ENCODE measurements around the gene GNB1. TPM values are rescaled to one million over a fixed set of nuclear protein-coding genes. Genes with fewer than 3 reads are reported as not detected.

GNB1 gene
- total RNA-seq, 1 experiment from 2014 or later, result 339 TPM

DNA sequence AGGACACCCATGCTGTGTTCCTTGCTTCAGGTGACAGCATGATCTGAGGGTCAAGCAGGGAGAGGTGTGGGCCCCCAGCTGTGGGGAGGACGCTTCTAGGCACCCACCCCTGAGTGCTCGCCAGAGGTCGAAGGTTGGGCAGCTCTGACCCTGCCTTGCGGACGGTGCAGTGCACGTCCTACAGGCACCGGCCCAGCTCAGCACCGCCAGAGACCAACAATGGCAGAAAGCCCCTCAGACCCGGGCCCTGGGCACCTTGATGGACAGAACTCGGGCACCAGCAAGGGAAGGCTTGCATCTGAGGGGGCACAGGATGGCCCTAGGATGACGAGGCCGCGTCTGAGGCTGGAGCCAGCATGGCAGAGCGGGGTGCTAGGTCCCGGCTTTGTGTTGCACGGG, 137.3 kb downstream of the GNB1 start:
- peaks cover 1% of the 10 kb centered on the region for H3K4me1 Mint-ChIP-seq
- TF ChIP-seq IRF2 (CRISPR knock-in tag; IDR thresholded peaks at IDR 0.05; ENCODE audit: borderline replicate concordance, low read depth) (no peak), JAZF1 (CRISPR knock-in tag; IDR thresholded peaks at IDR 0.05) (no peak), PRRX2 (CRISPR knock-in tag; IDR thresholded peaks at IDR 0.05) (no peak), ATF1 (CRISPR knock-in tag; IDR thresholded peaks at IDR 0.05) (no peak), JUN (CRISPR knock-in tag; IDR thresholded peaks at IDR 0.05) (no peak), E2F5 (CRISPR knock-in tag; IDR thresholded peaks at IDR 0.05) (no peak), PREB (CRISPR knock-in tag; IDR thresholded peaks at IDR 0.05; ENCODE audit: borderline replicate concordance) (no peak), TCF7 (CRISPR knock-in tag; IDR thresholded peaks at IDR 0.05; ENCODE audit: low read depth) (no peak)
- TF ChIP-seq, protein P1, sequence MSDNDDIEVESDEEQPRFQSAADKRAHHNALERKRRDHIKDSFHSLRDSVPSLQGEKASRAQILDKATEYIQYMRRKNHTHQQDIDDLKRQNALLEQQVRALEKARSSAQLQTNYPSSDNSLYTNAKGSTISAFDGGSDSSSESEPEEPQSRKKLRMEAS (CRISPR knock-in tag; IDR thresholded peaks at IDR 0.05), result no peak
- TF ChIP-seq, protein P2, sequence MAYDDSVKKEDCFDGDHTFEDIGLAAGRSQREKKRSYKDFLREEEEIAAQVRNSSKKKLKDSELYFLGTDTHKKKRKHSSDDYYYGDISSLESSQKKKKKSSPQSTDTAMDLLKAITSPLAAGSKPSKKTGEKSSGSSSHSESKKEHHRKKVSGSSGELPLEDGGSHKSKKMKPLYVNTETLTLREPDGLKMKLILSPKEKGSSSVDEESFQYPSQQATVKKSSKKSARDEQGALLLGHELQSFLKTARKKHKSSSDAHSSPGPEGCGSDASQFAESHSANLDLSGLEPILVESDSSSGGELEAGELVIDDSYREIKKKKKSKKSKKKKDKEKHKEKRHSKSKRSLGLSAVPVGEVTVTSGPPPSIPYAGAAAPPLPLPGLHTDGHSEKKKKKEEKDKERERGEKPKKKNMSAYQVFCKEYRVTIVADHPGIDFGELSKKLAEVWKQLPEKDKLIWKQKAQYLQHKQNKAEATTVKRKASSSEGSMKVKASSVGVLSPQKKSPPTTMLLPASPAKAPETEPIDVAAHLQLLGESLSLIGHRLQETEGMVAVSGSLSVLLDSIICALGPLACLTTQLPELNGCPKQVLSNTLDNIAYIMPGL (CRISPR knock-in tag; IDR thresholded peaks at IDR 0.05), result no peak
- H3K36me3 Mint-ChIP-seq, result peaks cover 33% of the 10 kb centered on the region
- no peak overlapping the region for H3K27ac Mint-ChIP-seq
- DNase-seq (ENCODE audit: low spot score) (no peak), ATAC-seq (no peak)
- no peaks in the 10 kb centered on the region for H3K9me3 Mint-ChIP-seq
- H3K4me3 Mint-ChIP-seq, result no peak overlapping the region
- POLR2A ChIA-PET, result no interaction called here
- H3K27me3 Mint-ChIP-seq (ENCODE audit: low read depth), result no peaks in the 10 kb centered on the region
- CTCF ChIA-PET, result no interaction called here

GRCh38 chr1:1752636-1753606, 138.0 kb downstream of the GNB1 start:
- Mint-ChIP-seq H3K36me3 (peaks cover 31% of the 10 kb centered on the region), H3K4me1 (peaks cover 4% of the 10 kb centered on the region), H3K27me3 (ENCODE audit: low read depth) (no peaks in the 10 kb centered on the region), H3K27ac (no peak overlapping the region), H3K4me3 (no peak overlapping the region), H3K9me3 (no peaks in the 10 kb centered on the region)
- CTCF ChIA-PET, result interaction anchor here (1.1 to 1.3 kb wide), 2 partner anchors 153 to 156 kb away, joined by 3 to 5 read pairs; no protein-coding TSS in a partner anchor
- TF ChIP-seq CBFB (CRISPR knock-in tag; IDR thresholded peaks at IDR 0.05; ENCODE audit: low read depth), result no peak
- no peak for TF ChIP-seq PREB (CRISPR knock-in tag; IDR thresholded peaks at IDR 0.05; ENCODE audit: borderline replicate concordance)
- TF ChIP-seq, protein P3, sequence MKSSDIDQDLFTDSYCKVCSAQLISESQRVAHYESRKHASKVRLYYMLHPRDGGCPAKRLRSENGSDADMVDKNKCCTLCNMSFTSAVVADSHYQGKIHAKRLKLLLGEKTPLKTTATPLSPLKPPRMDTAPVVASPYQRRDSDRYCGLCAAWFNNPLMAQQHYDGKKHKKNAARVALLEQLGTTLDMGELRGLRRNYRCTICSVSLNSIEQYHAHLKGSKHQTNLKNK (CRISPR knock-in tag; IDR thresholded peaks at IDR 0.05), result no peak
- TF ChIP-seq, protein P4, sequence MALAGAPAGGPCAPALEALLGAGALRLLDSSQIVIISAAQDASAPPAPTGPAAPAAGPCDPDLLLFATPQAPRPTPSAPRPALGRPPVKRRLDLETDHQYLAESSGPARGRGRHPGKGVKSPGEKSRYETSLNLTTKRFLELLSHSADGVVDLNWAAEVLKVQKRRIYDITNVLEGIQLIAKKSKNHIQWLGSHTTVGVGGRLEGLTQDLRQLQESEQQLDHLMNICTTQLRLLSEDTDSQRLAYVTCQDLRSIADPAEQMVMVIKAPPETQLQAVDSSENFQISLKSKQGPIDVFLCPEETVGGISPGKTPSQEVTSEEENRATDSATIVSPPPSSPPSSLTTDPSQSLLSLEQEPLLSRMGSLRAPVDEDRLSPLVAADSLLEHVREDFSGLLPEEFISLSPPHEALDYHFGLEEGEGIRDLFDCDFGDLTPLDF (CRISPR knock-in tag; IDR thresholded peaks at IDR 0.05), result no peak
- TF ChIP-seq ATF3 (CRISPR knock-in tag; conservative IDR thresholded peaks at IDR 0.05), result no peak
- TF ChIP-seq NR1H2 (CRISPR knock-in tag; IDR thresholded peaks at IDR 0.05), result no peak
- no peak for TF ChIP-seq ZNF219 (CRISPR knock-in tag; IDR thresholded peaks at IDR 0.05; ENCODE audit: borderline replicate concordance)
- no peak for TF ChIP-seq NR2C2 (CRISPR knock-in tag; IDR thresholded peaks at IDR 0.05)
- no peak for TF ChIP-seq IRF2 (CRISPR knock-in tag; IDR thresholded peaks at IDR 0.05; ENCODE audit: borderline replicate concordance, low read depth)
- no peak for TF ChIP-seq ZNF423 (CRISPR knock-in tag; IDR thresholded peaks at IDR 0.05)
- TF ChIP-seq MYBL2 (CRISPR knock-in tag; IDR thresholded peaks at IDR 0.05), result no peak
- DNase-seq (ENCODE audit: low spot score) (no peak), ATAC-seq (no peak)
- POLR2A ChIA-PET, result no interaction called here

Measured in WTC11 (cell line).